ENCODE results near the gene MSRB1. TPM values are rescaled to one million over a fixed set of nuclear protein-coding genes. Genes with fewer than 3 reads are reported as not detected.

Gene MSRB1
- total RNA-seq, 1 donor from 2014 or later, result 16.6 TPM

DNA sequence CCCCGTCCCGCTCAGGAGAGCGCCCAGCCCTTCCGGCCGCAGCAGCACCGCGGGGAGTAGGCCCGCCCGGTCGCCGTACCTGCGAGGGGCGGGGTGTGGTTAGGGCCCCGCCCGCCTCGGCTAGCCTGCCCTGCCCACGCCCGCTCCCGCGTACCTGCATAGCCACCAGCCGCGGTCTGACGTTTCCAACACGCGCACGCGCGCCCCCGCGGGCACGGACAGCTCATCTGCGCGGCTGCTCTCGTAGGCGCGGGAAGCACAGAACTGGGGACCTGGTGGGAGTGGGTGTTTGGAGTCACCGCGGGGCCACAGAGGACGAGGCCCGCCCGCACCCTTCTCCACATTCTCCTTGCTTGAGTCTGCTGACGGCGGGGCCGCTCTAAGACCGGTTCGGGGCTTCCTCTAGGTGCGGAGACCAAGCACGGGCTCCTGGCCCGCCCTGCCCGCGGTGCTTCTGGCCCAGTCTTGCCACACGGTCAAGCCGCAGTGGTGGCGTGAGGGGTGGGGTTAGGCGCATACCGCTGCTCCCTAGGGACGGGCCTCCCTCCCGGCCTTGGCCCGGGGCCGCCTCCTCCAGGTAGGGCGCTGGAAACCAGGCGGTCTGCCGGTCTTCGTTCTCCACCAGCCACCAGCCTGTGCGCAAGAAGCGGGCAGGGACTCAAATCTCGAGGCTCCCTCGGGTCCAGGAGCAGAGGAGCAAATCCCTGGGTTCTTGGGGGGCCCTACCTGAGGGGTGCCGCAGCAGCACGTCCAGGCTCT lies 36.5 kb upstream of the MSRB1 start:
- POLR2A ChIA-PET, result interaction anchor here (0.8 to 21.9 kb wide), 4 partner anchors 8 to 172 kb away, joined by 3 to 351 read pairs (median 13); partner anchors contain the start of genes NDUFB10, RNF151, RPS2 and TBL3
- intact Hi-C loops (cut with micrococcal nuclease), result no loop called here
- TF ChIP-seq, protein P1, sequence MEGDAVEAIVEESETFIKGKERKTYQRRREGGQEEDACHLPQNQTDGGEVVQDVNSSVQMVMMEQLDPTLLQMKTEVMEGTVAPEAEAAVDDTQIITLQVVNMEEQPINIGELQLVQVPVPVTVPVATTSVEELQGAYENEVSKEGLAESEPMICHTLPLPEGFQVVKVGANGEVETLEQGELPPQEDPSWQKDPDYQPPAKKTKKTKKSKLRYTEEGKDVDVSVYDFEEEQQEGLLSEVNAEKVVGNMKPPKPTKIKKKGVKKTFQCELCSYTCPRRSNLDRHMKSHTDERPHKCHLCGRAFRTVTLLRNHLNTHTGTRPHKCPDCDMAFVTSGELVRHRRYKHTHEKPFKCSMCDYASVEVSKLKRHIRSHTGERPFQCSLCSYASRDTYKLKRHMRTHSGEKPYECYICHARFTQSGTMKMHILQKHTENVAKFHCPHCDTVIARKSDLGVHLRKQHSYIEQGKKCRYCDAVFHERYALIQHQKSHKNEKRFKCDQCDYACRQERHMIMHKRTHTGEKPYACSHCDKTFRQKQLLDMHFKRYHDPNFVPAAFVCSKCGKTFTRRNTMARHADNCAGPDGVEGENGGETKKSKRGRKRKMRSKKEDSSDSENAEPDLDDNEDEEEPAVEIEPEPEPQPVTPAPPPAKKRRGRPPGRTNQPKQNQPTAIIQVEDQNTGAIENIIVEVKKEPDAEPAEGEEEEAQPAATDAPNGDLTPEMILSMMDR (IDR thresholded peaks at IDR 0.05), result no peak
- no peak for ATAC-seq (ENCODE audit: low read depth)
- no peak overlapping the region for H3K27ac Mint-ChIP-seq
- H3K4me1 Mint-ChIP-seq, result peaks cover 15% of the 10 kb centered on the region
- CTCF ChIA-PET, result no interaction called here
- H3K36me3 Mint-ChIP-seq (ENCODE audit: low read depth), result peaks cover 32% of the 10 kb centered on the region
- H3K9me3 Mint-ChIP-seq, result no peaks in the 10 kb centered on the region
- peaks cover 14% of the 10 kb centered on the region for H3K27me3 Mint-ChIP-seq
- H3K4me3 Mint-ChIP-seq, result no peak overlapping the region
- no peak for DNase-seq

DNA sequence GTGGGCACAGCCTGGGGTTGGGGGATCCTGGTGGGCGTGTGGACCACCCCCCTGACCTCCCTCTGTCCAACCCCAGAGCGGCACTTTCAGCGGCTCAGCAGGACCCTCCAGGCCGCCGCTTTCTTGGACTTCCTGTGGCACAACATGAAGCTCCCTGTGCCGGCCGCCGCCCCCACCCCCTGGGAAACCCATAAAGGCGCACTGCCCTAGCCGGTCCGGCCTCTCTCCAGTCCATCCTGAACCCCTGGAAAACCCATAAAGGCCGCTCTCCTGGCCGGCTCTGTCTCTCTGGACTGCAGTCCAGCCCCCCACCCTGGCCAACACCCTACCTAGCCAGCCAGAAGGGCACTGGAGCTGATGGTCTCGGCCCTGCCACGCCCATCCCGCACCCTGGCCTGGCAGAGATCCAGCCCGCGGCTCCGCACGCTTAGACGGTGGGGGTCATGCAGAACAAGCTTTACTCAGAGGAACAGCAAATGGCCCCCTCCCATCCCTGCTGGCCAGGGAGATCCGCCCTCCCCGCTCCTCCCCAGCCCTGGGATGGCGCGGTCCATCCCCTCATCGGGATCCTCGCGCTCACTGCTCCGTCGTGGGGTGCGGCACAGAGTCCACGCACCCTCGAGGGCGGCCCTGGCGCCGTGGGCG lies 35.6 kb upstream of the MSRB1 start:
- Mint-ChIP-seq H3K27me3 (peaks cover 14% of the 10 kb centered on the region), H3K4me3 (no peak overlapping the region)

DNA sequence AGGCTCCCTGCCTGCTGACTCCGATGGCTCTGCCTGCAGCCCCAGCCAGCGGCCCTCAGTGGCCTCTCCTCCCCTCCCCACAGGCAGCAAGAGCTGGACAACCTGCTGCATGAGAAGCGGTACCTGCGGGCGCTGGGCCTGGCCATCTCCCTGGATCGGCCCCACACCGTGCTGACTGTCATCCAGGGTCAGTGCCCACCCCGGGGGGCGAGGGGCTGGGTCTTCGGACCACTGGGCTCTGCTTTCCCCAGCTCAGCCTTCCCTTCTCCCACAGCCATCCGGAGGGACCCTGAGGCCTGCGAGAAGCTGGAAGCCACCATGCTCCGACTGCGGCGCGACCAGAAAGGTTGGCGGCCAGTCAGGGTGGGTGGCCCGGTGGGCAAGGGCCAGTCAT lies 34.9 kb upstream of the MSRB1 start:
- ATAC-seq (ENCODE audit: low read depth) (no peak), DNase-seq (no peak)
- Mint-ChIP-seq H3K27me3 (peaks cover 10% of the 10 kb centered on the region), H3K36me3 (ENCODE audit: low read depth) (peaks cover 37% of the 10 kb centered on the region), H3K27ac (no peak overlapping the region), H3K4me1 (peaks cover 14% of the 10 kb centered on the region), H3K9me3 (no peaks in the 10 kb centered on the region), H3K4me3 (no peak overlapping the region)
- intact Hi-C loops (cut with micrococcal nuclease), result no loop called here
- ChIA-PET POLR2A (interaction anchor here (0.5 to 21.9 kb wide), 3 partner anchors 16 to 174 kb away, joined by 4 to 351 read pairs (median 11); partner anchors contain the start of genes NDUFB10, RNF151 and RPS2), CTCF (no interaction called here)
- TF ChIP-seq, protein P1 (IDR thresholded peaks at IDR 0.05), result no peak

More for the DNA sequence above, 35.6 kb upstream of the MSRB1 start:
- intact Hi-C loops (cut with micrococcal nuclease), result no loop called here
- peaks cover 37% of the 10 kb centered on the region for H3K36me3 Mint-ChIP-seq (ENCODE audit: low read depth)
- POLR2A ChIA-PET, result interaction anchor here (0.5 to 21.9 kb wide), 5 partner anchors 14 to 174 kb away, joined by 3 to 351 read pairs (median 4); partner anchors contain the start of genes NDUFB10, RNF151 and RPS2
- DNase-seq (no peak), ATAC-seq (ENCODE audit: low read depth) (no peak)
- no peak overlapping the region for H3K27ac Mint-ChIP-seq
- TF ChIP-seq, protein P1 (IDR thresholded peaks at IDR 0.05), result no peak
- CTCF ChIA-PET, result no interaction called here
- H3K9me3 Mint-ChIP-seq, result no peaks in the 10 kb centered on the region
- H3K4me1 Mint-ChIP-seq, result peaks cover 14% of the 10 kb centered on the region

DNA sequence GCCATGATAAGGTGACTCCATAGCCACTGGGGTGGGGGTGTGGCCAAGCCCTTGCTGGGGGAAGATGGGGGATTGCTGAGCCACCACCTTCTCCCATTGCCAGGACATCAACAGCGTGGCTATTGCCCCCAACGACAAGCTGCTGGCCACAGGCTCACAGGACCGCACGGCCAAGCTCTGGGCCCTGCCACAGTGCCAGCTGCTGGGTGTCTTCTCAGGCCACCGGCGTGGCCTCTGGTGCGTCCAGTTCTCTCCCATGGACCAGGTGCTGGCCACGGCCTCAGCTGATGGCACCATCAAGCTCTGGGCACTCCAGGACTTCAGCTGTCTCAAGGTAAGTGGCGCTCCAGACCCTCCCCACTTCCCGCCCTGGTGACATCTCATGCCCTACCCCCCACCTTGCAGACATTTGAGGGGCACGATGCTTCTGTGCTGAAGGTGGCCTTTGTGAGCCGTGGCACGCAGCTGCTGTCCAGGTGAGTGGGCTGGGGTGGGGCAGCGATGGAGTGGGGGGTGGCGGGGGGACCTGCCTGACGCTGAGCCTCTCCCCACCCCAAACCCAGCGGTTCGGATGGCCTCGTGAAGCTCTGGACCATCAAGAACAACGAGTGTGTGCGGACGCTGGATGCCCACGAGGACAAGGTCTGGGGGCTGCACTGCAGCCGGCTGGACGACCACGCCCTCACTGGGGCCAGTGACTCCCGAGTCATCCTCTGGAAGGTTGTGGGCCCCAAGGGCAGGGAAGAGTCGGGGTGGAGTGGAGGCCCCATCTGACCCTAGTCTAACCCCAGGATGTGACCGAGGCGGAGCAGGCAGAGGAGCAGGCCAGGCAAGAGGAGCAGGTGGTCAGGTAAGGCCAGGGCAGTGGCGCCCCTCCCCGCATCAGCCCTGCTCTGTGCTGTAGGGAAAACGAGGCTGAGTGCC lies 34.2 kb upstream of the MSRB1 start:
- Mint-ChIP-seq H3K4me1 (peaks cover 16% of the 10 kb centered on the region), H3K27ac (no peak overlapping the region), H3K4me3 (no peak overlapping the region), H3K27me3 (peaks cover 7% of the 10 kb centered on the region), H3K9me3 (no peaks in the 10 kb centered on the region), H3K36me3 (ENCODE audit: low read depth) (peaks cover 37% of the 10 kb centered on the region)
- intact Hi-C loops (cut with micrococcal nuclease), result no loop called here
- ATAC-seq (ENCODE audit: low read depth) (no peak), DNase-seq (no peak)
- TF ChIP-seq, protein P1 (IDR thresholded peaks at IDR 0.05), result no peak
- ChIA-PET POLR2A (interaction anchor here (21.9 kb wide), 1 partner anchor 15 kb away, joined by 351 read pairs; the partner anchor contains the start of genes NDUFB10, RNF151 and RPS2), CTCF (no interaction called here)

Measured in activated B cell treated with CpG ODN at 0.5 μM for 24 hours (primary cell).